ENCODE data around the gene EPB41L4A.

- TF ChIP-seq CTCF (IDR thresholded peaks at IDR 0.05) (peak; percentile 85), ZFX (IDR thresholded peaks at IDR 0.05; ENCODE audit: borderline replicate concordance) (no peak)
Measured at GRCh38 chr5:112210430-112211005, 208.6 kb downstream of the EPB41L4A start.
